Measurements from ENCODE around the gene PRDM11. TPM values are rescaled to one million over a fixed set of nuclear protein-coding genes. Genes with fewer than 3 reads are reported as not detected.

Gene PRDM11
- total and polyA plus RNA-seq, 2 of the 8 experiments (the other 6 are each of a cell fraction or from before 2014, with no cell fraction given) = 3.6 to 11.7 TPM

DNA sequence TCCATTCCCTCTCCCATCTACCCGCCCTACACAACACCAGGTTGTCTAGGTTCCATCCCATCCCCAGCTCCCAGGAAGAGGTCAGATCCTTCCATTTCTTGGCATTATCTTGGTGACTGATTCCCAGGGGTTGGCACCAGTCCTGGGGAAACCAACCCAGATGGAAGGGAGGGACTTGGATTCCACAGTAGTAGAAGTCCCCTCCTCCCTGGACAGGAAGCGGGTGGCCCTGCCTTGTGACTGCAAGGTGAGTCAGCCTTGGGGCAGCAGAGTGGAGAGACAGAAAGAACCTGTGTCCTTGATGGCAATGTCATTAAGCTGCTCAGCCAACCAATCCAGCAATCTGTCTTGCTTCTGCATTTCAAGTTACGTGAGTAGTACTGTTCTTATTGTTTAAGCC, 113.2 kb downstream of the PRDM11 start:
- Histone ChIP-seq H2BK15ac (ENCODE audit: low read length) (no peak overlapping the region), H3K23ac (ENCODE audit: insufficient read length) (no peak overlapping the region), H3K14ac (ENCODE audit: insufficient read length) (no peak overlapping the region), H2BK12ac (ENCODE audit: low read depth, low read length) (no peak overlapping the region), H3K18ac (ENCODE audit: extremely low read depth, low read length) (no peak overlapping the region), H3K27ac (ENCODE audit: low read depth, low read length) (no peak overlapping the region), H3K4ac (replicated peaks; ENCODE audit: insufficient read length, low read depth, low read length) (no peak overlapping the region), H2AK5ac (ENCODE audit: low read depth, low read length) (no peak overlapping the region), H2AFZ (ENCODE audit: low read length) (no peak overlapping the region), H4K5ac (ENCODE audit: insufficient read length, low read depth, low read length) (no peak overlapping the region), H3K27me3 (replicated peaks in 1 of 4; ENCODE audit: control insufficient read depth in 3 of 4, extremely low read depth in 1 of 4, insufficient read depth in 3 of 4, low read length in 3 of 4) (no peaks in the 10 kb centered on the region), H3K36me3 (ENCODE audit: control insufficient read depth in 2 of 4, insufficient read depth in 4 of 4, low read length in 3 of 4) (no peaks in the 10 kb centered on the region), H3K4me3 (ENCODE audit: extremely low read depth in 1 of 4, insufficient read depth in 2 of 4, low read depth in 3 of 4, low read length in 4 of 4) (no peak overlapping the region), H3K4me2 (ENCODE audit: insufficient read depth in 1 of 2, low read depth in 2 of 2, low read length in 2 of 2) (no peak overlapping the region), H2BK5ac (ENCODE audit: low read depth, low read length) (no peak overlapping the region), H2BK20ac (ENCODE audit: low read length) (no peak overlapping the region), H3K23me2 (ENCODE audit: low read depth, low read length) (no peaks in the 10 kb centered on the region), H4K8ac (ENCODE audit: extremely low read depth, insufficient read depth, low read length) (no peak overlapping the region), H3K79me2 (ENCODE audit: control insufficient read depth in 1 of 2, insufficient read depth in 2 of 2, low read length in 2 of 2) (no peaks in the 10 kb centered on the region), H3K79me1 (ENCODE audit: low read depth, low read length) (no peaks in the 10 kb centered on the region; the same call in 1 of the 2 replicates), H3K4me1 (replicated peaks in 1 of 4; ENCODE audit: control insufficient read depth in 3 of 4, insufficient read depth in 4 of 4, low read length in 3 of 4) (no peaks in the 10 kb centered on the region; a peak in 1 of 7 replicates), H3K56ac (replicated peaks; ENCODE audit: insufficient read length, low read depth, low read length) (no peak overlapping the region), H3K9me3 (ENCODE audit: insufficient read depth in 2 of 2, low read depth in 1 of 2, low read length in 1 of 2) (no peaks in the 10 kb centered on the region), H2BK120ac (replicated peaks; ENCODE audit: low read depth, low read length) (no peak overlapping the region), H4K20me1 (replicated peaks in 1 of 2; ENCODE audit: control insufficient read depth in 1 of 2, insufficient read depth in 2 of 2, low read length in 2 of 2) (peaks cover 0 to 3% of the 10 kb centered on the region in 2 experiments), H3K9ac (replicated peaks in 1 of 4; ENCODE audit: extremely low read depth in 1 of 4, low read depth in 3 of 4, low read length in 3 of 4) (no peak overlapping the region), H4K91ac (replicated peaks; ENCODE audit: insufficient read length, low read length) (no peak overlapping the region)
- WGBS, 2 experiments (ENCODE audit: extremely low coverage in 1 of 2, insufficient coverage in 1 of 2, insufficient read length in 1 of 2, insufficient replicate concordance in 2 of 2, low coverage in 1 of 2, low lambda C conversion rate in 2 of 2, missing lambda C conversion rate in 1 of 2) = 94% methylated on average over 3 of the region's 3 CpGs; no CpG with 5 or more reads in 1 of the 2 experiments
- no peak for TF ChIP-seq RBBP5 (IDR thresholded peaks at IDR 0.05; ENCODE audit: borderline replicate concordance, low read depth, low read length)
- TF ChIP-seq SAP30 (IDR thresholded peaks at IDR 0.05; ENCODE audit: insufficient read depth, insufficient replicate concordance, low read length) = no peak
- TF ChIP-seq ZNF274 (IDR thresholded peaks at IDR 0.05; ENCODE audit: borderline replicate concordance, extremely low read depth, low read length) = no peak
- TF ChIP-seq CBX5 (IDR thresholded peaks at IDR 0.05; ENCODE audit: low read depth, low read length) = no peak
- TF ChIP-seq ASH2L (IDR thresholded peaks at IDR 0.05; ENCODE audit: low read length) = no peak
- no peak for TF ChIP-seq CREB1 (IDR thresholded peaks at IDR 0.05)
- TF ChIP-seq EGR1 (IDR thresholded peaks at IDR 0.05; ENCODE audit: borderline replicate concordance, low read depth, low read length) = no peak
- TF ChIP-seq, protein P1, sequence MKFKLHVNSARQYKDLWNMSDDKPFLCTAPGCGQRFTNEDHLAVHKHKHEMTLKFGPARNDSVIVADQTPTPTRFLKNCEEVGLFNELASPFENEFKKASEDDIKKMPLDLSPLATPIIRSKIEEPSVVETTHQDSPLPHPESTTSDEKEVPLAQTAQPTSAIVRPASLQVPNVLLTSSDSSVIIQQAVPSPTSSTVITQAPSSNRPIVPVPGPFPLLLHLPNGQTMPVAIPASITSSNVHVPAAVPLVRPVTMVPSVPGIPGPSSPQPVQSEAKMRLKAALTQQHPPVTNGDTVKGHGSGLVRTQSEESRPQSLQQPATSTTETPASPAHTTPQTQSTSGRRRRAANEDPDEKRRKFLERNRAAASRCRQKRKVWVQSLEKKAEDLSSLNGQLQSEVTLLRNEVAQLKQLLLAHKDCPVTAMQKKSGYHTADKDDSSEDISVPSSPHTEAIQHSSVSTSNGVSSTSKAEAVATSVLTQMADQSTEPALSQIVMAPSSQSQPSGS (IDR thresholded peaks at IDR 0.05; ENCODE audit: low read length) = no peak
- CTCF ChIA-PET (ENCODE audit: partially characterized antibody) = interaction anchor here (0.7 to 3.4 kb wide), 10 partner anchors 9 to 102 kb away, joined by 3 to 15 read pairs (median 4); no protein-coding TSS in a partner anchor
- POLR2A ChIA-PET (ENCODE audit: partially characterized antibody) = no interaction called here
- DNase-seq (ENCODE audit: low read depth in 1 of 2, low spot score in 2 of 2) (no peak), FAIRE-seq (no peak)

All from H1 (cell line).